GM21360 (cell line): ENCODE measurements around the gene GULP1.

Experiments used
- ATAC-seq: cut with Tn5 transposase; IDR thresholded peaks from one replicate; pipeline ENCODE4 v1.9.1; 2021; ENCODE audit warnings: mild to moderate bottlenecking, moderate library complexity; ENCODE audit not compliant: unreplicated experiment

GULP1 gene

DNA sequence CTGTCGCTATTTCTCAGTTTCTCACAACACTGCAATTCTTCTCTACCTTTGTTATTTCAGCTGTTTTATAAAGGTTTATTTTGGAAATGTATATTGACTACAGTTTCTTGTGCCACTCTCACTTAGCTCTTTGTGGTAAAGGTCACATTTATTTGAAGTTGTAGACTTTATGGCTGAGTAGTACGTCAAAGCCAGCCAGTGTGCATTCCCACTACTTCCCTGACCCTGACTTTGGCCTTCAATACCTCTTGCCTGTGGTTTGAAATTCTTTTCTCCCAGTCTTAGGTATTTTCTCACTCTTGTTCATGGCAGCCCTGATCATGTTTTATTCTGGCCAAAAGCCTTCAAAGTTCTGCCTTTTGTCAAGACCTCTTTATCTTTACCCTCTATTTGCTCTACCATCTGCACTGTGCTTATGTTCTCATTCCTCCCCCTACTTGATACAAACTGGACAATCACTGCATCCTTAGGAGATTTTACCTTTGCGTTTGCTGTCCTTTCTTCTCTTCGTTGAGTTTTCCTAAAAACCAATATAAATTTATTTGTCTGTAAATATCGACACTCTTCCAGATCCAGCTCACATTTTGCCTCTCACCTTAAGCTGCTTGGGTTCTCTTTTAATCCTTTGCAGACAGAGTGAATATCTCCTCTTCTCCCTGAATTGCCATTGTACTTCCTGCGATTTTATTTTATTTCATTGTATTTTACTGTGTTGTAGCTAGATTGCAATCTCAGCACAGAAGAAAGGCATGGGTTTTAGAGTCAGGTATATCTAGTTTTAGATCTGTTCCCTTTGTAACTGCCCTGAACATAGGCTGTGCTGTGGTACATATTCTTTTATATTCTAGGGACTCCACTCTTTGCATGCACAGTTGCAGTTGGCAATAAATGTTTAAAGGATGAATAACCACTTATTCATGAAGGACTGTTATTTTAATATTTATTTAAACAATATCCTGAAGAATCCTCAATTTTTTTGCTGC, 31.2 kb downstream of the GULP1 start:
- ATAC-seq = no peak

DNA sequence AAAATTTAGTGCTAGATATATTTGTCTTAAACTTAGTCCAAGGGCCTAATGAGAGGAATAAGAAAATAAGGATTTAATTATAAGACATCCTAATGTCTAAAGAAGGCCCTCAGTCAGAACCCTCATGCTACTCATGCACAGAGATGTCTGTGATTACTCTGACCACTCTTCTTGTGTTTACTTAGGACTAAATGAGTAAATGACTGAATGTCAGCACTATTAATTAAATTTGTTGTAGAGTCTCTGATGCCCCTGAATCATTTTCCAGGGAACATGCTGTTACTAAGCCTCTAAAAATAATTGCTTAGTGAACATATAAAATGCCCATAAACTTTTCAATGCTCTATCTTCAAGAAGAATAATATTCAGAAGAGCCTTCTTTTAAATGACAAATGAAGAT, 32.4 kb downstream of the GULP1 start:
- no peak for ATAC-seq

DNA sequence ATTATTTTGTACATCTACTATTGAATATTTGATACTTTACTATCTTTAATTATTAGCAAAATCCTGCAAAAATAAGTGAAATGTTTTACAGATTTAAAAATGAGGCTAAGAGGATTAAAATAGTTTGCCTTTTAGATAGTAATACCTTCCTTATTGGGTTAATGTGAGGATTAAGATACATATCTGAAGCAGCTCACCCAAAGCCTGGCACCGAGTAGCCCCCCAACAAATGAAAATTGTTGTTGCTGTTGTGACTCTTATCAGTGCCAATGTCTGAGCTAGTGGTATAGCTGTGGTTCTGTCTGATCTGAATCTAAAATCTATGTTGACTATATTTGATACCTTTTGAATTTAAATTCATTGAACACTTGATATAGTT, 34.6 kb downstream of the GULP1 start:
- no peak for ATAC-seq

DNA sequence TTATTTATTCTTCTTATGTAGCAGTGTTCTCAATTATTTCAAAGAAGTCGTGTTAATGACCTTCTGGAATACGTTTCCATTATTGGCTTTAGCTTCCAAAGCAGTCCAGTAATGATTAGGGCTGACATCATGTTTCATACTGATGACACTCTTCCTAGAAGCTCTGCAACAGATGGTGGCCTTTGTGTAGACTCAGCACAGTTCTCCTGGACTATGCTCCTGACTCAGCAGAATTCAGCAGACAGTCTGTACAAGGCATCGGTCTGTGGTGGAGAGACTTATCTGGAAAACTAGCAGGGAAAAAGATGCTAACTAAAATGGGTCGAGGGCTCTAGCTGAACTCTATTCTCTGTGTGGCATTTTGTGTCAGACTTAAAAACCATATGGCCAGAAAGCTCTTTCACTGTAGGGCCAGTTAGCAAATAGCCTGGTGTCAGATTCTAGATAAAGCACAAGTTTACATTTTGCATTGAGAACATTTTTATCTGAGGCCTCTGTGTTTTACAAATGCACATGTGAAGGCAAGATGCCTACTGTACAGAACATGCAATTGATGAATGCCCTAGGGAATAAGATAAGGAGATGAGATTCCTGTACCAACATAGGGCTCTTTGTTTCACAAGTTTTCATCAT, 35.1 kb downstream of the GULP1 start:
- no peak for ATAC-seq

DNA sequence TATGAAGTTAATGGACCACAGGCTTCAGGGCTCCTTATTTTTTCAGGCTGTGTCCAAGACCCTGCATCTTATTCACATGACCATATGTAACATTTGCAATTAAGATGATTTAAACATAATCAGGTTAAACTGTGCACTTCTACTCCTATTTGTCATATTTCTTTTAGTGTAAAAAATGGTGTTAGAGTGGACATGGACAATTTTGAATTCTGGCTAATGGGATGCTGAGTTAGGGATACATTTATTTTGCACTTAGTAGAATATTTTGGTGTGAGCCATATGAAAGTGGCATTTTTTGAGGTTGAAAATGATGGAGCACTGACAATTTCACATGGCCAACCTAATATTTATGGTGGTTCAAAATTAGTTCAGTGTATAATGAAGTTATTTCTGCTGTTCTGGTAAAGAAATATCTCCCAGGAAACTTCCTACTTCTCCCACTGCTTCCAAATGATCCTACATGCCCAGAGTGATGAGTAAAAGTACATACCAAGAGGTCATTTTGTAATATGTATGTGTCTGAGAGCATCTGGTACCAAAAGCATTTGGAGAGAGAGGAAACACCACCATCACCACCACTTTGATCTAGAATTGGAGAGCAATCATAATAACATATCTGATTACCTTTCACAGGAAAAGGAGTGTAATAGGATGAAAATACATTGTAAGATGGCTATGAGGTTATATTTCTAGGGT, 36.0 kb downstream of the GULP1 start:
- ATAC-seq = no peak

DNA sequence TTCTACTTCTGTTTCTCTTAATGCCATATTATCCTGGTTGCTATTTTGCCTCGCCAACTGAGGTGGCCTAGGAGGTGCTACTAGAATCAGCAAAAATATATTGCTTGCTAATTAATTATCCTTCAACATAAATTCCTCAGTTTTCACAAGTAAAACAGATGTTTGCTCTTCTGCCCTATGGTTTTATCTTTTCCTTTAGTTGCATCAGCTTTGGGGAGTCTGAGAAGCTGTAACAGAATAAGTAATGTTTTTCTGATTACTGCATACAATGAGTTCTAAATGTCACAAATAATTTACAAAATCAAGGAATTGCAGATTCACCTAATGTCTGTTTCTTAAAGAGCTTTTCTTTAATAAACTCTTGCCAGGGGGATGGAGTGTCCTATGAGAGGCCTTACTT, 36.7 kb downstream of the GULP1 start:
- no peak for ATAC-seq

DNA sequence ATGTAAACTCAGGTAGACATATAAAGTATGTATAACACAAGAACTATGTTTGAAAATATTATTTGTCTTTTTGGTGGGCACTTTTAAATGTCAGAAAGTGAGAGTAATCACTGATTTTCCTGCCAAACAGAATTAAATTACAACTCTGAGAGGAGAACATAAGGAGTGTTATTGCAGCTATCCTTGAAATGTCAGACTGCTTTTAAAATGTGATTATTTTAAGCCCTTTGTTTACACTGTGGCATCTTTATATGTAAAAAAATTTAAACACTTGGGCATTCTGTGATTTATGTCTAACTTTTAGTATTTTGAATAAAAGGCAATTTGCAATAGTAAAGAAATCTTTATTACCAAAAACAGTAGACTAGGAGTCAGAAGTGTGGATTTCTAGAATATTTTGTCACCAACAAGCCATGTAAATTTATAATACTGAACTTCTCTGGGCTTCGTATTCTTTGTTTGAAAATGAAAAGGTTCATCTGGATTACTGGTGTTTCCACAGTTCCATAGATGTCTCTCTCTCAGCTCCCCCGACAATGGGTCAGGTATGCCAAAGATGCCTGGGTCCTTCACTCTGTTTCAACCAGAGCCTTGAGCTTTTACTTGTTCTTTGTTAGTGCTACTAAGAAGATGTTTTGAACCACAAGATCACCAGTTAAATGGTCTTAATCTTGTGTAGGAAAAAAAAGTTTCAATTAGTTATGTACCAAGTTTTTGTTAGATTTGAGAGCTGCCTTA, 38.8 kb downstream of the GULP1 start:
- no peak for ATAC-seq

DNA sequence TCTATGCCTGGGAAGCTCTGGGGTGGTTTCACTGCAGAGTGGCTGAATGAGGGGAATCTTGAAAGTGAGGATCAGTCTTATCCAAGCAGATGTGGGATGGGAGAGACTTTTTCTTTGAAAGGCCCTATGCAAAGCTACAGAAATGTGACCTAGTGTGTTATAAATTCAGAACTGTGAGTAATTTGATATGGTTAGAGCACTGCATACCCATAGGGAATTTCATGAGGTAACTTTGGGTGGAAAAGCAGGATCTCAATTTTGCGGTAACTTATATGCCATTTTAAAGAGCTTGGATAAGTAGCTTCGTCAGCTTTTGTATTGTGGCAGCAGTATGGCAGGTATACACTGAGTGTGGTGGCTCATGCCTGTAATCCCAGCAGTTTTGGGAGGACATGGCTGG, 40.9 kb downstream of the GULP1 start:
- no peak for ATAC-seq

DNA sequence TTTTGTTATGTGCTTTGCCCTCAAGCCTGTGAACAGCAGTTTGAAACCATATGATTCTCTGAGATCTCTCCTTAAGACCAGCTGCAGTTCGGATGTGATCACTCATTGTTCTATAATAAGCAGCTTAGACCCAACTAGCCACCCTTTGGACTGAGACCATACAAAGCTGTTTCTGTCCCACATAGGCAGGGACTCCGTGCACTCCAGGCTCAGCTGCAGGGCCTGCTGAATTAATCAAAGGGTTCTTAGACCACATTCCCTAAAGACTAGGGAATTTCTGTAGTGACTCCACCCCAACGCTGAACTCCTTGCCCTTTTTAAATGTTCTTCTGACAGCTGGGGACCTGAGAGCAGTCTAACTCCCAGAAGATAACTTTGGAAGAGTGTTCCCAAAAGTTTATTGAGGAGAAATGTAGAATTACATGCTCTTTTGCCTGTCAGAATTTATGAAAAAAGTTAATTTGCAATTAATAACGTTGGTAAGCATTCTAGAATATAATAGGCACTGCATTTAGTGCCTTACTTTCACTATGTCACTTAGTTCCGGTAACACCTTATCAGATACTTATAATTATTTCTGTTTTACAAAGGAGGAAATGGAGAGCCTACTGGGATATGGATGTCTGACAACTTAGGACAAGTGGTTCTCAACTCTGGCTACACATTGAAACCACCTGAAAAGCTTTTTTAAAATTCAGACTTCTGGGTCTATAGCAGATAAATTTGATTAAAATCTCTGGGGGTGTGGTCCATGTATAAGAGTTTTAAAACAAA, 42.3 kb downstream of the GULP1 start:
- no peak for ATAC-seq

DNA sequence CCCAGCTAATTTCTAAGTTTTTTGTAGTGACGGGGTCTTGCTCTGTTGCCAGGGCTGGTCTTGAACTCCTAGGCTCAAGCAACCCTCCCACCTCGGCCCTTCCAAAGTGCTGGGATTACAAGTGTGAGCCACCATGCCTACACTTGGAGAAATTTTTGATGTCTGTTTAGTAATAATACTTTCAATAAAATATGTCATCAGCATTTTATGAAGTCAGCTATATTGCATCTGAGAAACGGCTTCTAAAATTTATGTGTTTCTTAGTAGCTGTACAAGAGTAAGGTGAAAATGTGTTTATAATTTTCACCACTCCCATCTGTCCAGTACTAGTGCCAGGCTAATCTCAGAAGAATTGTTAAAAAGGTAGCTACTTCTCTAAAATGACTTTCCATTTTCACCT, 46.8 kb downstream of the GULP1 start:
- no peak for ATAC-seq

DNA sequence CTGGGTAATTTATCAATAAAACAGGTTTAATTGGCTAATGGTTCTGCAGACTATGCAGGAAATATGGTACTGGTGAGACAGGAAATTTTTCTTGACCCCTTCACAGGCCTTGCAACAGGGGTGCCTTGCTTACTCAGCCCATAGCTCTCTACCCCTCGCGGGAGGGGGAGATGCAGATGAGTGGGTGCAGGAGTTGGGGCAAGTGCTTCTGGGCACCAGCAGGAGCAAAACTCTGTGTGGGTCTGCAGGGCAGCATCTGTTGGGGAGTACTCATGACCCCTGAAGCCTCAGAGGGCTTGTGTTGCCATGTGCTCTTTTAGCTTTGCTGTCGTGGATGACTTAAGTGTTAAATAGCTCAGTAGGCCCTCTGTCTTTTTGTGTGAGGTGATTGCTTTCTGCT, 48.6 kb downstream of the GULP1 start:
- ATAC-seq = no peak

DNA sequence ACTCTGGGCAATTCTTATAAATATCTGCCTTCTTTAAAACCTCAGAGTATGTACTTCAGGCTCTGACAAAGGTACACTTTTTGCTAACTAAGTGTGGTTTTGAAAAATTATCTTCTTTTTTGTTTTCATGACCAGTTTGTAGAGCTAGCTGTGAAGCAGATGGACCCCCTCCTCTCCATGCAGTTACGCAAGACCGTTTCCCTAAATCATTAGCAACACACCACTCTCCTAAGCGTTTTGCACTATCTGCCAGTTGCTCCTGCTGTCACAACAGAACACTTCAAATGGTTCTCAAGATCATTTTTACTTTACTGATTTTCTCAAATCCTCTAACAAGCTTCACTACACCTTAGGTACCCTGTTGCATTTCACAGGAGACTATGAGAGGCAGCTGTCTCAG, 53.3 kb downstream of the GULP1 start:
- ATAC-seq = no peak

DNA sequence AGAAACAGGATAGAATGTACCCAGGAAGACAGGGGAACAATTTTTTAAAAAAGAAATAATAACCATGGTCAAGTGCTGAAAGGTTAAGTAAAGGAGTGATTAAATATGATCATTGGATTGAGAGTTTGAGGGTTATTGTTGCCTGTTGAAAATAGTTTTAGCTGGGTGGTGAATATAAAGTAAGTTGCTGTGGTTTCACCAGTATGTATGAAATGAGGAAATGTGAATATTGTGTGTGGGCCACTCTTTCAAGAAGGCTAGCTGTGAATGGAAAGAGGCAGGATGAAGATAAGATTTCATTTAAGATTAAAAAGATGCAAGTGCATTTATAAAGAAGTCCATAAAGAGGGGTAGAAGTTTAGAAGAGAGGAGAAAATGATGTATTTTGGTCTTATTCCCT, 53.8 kb downstream of the GULP1 start:
- ATAC-seq = no peak

DNA sequence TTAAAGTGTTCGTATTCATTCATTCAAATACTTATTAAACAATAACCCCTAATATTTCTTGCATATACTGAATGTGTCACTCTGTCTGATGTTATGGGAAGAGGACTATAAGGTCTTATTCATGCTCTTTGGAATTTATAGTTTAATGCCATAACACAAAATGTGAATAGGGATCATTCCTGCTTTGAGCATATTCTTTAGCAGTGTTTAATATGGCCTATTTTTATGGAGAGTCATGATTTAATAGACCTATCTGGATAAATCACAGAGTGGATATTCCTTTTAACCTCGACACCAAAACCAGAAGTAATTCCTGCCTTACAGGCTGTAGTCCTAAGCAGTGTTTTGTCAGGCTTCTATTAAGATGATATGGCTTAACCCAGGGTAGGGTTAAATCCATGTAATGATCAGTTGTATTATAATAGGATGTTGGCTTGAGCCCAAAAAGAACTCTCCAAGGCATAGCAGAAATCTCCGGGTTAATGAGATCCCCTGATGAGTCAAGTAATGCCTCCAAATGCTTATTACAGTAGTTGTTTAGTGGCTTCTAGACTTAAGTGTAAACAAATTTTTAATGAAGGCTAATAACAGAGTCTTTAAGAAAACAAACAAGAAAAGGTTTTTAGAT, 54.3 kb downstream of the GULP1 start:
- ATAC-seq = no peak

DNA sequence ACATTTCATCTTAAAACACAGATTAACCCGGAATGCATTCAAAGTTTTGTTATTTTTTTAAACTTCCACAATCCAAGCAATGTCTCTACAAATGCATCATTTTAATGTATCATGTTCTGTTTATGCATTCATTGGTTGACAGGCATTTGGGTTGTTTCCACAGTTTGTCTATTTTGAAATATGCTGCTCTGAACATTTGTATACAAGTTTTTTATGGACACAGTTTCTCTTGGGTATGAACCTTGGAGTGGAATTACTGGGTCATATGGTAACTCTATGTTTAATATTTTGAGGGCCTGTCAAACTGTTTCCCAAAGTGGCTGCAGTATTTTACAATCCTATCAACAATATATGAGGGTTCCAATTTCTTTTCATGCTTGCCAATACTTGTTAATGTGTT, 57.3 kb downstream of the GULP1 start:
- no peak for ATAC-seq

DNA sequence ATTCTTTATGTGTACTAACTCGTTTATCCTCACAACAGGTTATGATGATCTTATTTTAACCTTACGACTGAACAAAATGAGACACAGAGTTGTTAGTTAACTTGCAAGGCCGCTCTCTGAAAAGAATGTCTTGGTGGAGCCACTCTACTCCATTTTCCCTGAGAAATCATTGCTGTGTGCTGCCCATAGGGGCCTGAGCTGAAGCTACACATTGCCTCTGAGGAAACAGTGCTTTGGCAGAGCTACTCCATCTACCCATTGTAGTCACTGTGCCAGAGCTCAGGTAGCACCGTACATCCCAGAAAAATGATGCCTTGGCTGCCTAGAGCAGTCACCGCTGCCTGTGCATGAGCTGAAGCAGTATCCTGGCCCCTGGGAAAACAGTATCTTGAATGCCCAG, 61.6 kb downstream of the GULP1 start:
- no peak for ATAC-seq

DNA sequence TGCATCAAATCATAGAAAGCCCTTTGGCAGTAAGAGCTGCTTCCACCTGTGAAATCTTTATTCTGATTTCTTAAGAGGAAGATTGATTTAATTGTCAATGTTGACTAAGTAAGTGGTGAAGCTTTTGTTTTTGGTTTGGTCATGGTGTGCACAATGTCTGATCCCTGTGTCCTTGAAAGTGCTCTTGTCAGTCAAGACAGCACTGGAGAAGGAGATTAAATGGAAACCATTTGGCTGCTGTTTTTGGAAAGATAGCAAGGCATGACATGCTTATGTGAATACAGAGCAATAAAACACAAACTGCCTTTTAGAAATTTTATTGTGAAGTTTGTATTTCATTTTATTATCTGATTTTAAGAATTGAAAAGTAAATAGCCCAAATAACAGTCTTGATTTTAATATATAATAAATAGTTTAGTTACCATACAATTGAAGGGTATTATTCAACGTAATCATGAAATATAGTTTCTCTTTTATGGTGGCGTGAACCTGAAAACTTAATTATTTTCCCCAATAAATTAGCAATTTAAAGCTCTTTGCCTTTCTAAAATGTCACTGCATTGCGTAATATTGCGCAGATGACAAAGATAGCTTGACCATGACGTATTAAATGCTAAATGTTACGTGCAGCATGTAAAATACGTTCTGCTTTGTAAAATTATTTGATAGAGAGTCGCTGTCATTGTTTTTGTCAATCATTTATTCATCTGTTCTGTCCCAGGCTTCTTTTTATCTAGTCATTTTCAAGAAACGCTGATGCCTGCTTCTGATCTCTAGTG, 69.0 kb downstream of the GULP1 start:
- no peak for ATAC-seq

DNA sequence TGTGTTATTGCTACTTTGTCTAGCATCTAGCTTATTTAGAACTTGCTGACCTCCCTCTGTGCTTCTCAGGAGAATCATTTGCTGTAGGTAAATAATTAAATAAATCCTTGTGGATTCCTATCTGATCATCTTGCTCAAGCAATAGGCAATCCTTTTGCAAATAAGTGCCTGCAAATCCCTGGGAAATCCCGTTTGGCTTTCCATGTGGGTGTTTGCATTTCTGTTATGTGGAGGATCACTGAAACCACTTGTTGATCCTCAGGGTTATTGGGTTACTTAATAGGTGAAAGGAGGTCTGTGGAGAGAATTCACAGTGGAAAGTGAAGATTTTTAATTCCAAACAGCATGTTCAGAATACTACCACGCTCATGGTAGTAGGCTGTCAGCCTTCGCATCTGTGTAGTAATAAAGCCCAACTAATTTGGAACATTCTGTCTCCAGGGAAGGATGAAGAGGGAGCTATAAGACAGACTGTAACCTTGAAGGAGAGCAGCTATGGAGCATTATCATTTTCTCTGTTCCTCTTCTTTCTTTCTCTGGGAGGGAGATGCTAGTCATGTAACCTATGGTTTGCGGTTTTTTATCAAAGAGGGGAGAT, 72.5 kb downstream of the GULP1 start:
- ATAC-seq = no peak
